Breast epithelium (tissue), 4 donors: ENCODE measurements around the gene JAKMIP2. TPM values are rescaled to one million over a fixed set of nuclear protein-coding genes. Genes with fewer than 3 reads are reported as not detected.

ENCODE experiments used
- DNase-seq, 2 donors: peaks; one replicate each; pipeline ENCODE4 v3.0.0-alpha.2; 2019; ENCODE audit warnings: low spot score in 2 of 2
- H3K27ac ChIP-seq, 2 donors: fragments of 200-600 bp; sonication (generic) in 1 of 2; one replicate each; pipeline ENCODE4 v1.5.1; 2016 to 2019; ENCODE audit warnings: mild to moderate bottlenecking in 1 of 2
- H3K27me3 ChIP-seq, 2 donors: fragments of 200-600 bp; sonication (generic) in 1 of 2; one replicate each; pipeline versions ENCODE4 v1.5.1 to v1.6.0; 2017 to 2019; ENCODE audit warnings: control low read depth in 1 of 2, mild to moderate bottlenecking in 1 of 2
- H3K36me3 ChIP-seq: fragments of 200-600 bp; one replicate; pipeline ENCODE4 v1.5.1; 2019
- H3K4me1 ChIP-seq, 2 donors: fragments of 200-600 bp; sonication (generic); one replicate each; pipeline ENCODE4 v1.5.1; 2016 to 2019; ENCODE audit warnings: control low read depth in 1 of 2
- H3K4me3 ChIP-seq, 3 donors: fragments of 200-600 bp; sonication (generic); 1 replicate in 2 of 3; 2 replicates in 1 of 3; pipeline ENCODE4 v1.5.1; 2016 to 2019; ENCODE audit warnings: mild to moderate bottlenecking in 3 of 3, moderate library complexity in 2 of 3
- H3K9me3 ChIP-seq, 2 donors: fragments of 200-600 bp; sonication (generic) in 1 of 2; one replicate each; pipeline ENCODE4 v1.5.1; 2016 to 2019; ENCODE audit warnings: control low read depth in 1 of 2
- POLR2A ChIP-seq: fragments of 450-650 bp; IDR thresholded peaks from one replicate; pipeline ENCODE4 v1.6.1; 2016; ENCODE audit warnings: antibody characterized with exemption, mild to moderate bottlenecking, moderate library complexity
- POLR2AphosphoS5 ChIP-seq, 3 donors: sonication (generic); formaldehyde crosslinking; IDR thresholded peaks; one replicate each; pipeline ENCODE4 v1.6.1; 2017; ENCODE audit warnings: antibody characterized with exemption in 3 of 3
- intact Hi-C: fragments of 100-400 bp; cut with DNase I; formaldehyde crosslinking; loops from one replicate; pipeline ENCODE4 v1.15.1; 2023; ENCODE audit warnings: low total_unique reads
- total RNA-seq, 3 donors: library from RNA; depleted of rRNA; stranded (reverse); fragments of >200 nt; gene quantifications; one replicate each; pipeline ENCODE4 v1.1.0, GENCODE V29; 2016
- TF ChIP-seq, protein P1 (sequence below), 3 donors: fragments of 450-650 bp; IDR thresholded peaks; one replicate each; pipeline ENCODE4 v1.5.1; 2016 to 2017; ENCODE audit warnings: antibody characterized with exemption in 3 of 3, mild to moderate bottlenecking in 3 of 3, moderate library complexity in 3 of 3

JAKMIP2 gene
- total RNA-seq, 3 donors from 2014 or later = under 0.01 to 0.73 (median 0.64) TPM

DNA sequence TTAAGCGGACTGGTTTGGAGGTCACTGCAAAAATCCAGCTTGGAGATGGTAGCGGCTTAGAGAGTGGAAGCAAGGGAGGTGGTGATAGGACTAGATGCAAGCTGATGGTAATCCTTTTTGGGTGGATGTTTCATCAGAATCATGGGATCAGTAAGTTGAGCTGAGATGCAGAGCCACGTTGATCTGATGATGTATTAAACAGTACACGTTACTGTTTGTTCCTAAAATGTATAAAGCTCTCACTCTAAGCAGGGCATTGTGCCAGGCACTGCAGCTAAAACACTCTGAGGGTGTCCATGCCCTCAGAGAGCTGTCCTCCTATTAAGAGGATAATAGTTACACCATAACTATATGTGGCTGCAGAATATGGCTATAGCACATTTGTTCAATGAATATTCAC lies 93.1 kb downstream of the JAKMIP2 start:
- no peak overlapping the region for H3K27ac ChIP-seq
- H3K36me3 ChIP-seq = no peaks in the 10 kb centered on the region
- no peaks in the 10 kb centered on the region for H3K27me3 ChIP-seq
- DNase-seq = no peak
- H3K4me1 ChIP-seq = no peaks in the 10 kb centered on the region
- no peaks in the 10 kb centered on the region for H3K9me3 ChIP-seq
- intact Hi-C loops = no loop called here
- TF ChIP-seq POLR2AphosphoS5 (IDR thresholded peaks at IDR 0.05) = no peak
- TF ChIP-seq, protein P1, sequence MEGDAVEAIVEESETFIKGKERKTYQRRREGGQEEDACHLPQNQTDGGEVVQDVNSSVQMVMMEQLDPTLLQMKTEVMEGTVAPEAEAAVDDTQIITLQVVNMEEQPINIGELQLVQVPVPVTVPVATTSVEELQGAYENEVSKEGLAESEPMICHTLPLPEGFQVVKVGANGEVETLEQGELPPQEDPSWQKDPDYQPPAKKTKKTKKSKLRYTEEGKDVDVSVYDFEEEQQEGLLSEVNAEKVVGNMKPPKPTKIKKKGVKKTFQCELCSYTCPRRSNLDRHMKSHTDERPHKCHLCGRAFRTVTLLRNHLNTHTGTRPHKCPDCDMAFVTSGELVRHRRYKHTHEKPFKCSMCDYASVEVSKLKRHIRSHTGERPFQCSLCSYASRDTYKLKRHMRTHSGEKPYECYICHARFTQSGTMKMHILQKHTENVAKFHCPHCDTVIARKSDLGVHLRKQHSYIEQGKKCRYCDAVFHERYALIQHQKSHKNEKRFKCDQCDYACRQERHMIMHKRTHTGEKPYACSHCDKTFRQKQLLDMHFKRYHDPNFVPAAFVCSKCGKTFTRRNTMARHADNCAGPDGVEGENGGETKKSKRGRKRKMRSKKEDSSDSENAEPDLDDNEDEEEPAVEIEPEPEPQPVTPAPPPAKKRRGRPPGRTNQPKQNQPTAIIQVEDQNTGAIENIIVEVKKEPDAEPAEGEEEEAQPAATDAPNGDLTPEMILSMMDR (IDR thresholded peaks at IDR 0.05) = no peak
- TF ChIP-seq POLR2A = no peak
- no peak overlapping the region for H3K4me3 ChIP-seq

DNA sequence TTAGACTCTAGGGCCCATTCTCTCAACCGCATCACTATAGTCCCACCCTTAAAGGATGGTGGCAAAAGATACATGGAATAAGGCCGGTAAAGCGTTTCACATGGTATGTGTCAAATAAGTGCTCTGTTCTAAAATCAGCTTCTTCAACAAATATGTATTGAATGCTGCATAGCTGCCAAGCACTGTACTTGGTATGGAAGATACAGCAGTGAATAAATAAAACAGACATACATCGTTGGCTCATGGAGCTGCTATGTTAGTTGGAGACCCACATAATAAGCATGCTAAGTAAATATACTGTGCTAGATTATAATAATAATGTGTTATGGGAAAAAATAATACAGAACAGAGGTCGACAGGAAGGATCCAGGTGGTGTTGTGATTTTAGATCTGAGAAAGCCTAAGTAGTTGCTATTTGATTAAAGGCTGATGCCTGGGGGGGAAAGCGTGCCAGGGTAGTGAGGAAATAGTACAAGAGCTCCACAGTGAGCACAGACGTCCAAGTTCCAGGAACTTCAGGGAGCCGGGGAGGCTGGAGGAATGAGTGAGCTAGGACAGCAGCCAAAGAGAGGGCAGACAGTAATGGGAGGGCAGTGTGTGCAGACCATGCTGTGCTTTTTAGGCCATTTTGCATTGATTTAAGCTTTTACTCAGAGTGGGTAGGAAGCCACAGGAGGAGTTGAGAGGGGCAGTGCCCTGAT lies 93.7 kb downstream of the JAKMIP2 start:
- DNase-seq = peak in 1 of 2 donors; percentile 25
- Histone ChIP-seq H3K9me3 (no peaks in the 10 kb centered on the region), H3K4me1 (no peaks in the 10 kb centered on the region), H3K27ac (no peak overlapping the region), H3K27me3 (no peaks in the 10 kb centered on the region), H3K4me3 (no peak overlapping the region), H3K36me3 (no peaks in the 10 kb centered on the region)
- TF ChIP-seq POLR2A = no peak
- TF ChIP-seq, protein P1 (IDR thresholded peaks at IDR 0.05) = no peak
- no peak for TF ChIP-seq POLR2AphosphoS5 (IDR thresholded peaks at IDR 0.05)
- intact Hi-C loops = no loop called here

DNA sequence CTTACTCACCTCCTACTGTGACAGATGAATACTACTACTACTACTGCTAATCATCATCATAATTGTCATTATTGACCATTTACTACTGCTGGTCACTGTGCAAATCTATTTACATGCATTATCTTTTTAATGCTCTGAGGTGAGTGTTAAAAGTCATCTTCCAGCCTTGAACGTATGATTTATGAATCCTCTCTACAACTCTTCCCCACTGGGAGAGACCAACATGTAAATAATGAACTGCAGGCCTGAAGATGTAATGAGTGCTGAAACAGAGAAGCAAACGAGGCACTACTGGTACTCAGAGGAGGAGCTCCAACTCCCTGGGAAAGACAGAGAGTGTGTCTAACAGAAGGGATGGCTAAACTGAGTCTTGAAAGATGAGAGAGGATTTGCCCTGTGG lies 95.4 kb downstream of the JAKMIP2 start:
- H3K27me3 ChIP-seq = no peaks in the 10 kb centered on the region
- no peaks in the 10 kb centered on the region for H3K36me3 ChIP-seq
- no peaks in the 10 kb centered on the region for H3K4me1 ChIP-seq
- no peak for DNase-seq
- intact Hi-C loops = no loop called here
- no peak for TF ChIP-seq POLR2AphosphoS5 (IDR thresholded peaks at IDR 0.05)
- TF ChIP-seq POLR2A = no peak
- TF ChIP-seq, protein P1 (IDR thresholded peaks at IDR 0.05) = no peak
- H3K9me3 ChIP-seq = no peaks in the 10 kb centered on the region
- no peak overlapping the region for H3K4me3 ChIP-seq
- no peak overlapping the region for H3K27ac ChIP-seq

DNA sequence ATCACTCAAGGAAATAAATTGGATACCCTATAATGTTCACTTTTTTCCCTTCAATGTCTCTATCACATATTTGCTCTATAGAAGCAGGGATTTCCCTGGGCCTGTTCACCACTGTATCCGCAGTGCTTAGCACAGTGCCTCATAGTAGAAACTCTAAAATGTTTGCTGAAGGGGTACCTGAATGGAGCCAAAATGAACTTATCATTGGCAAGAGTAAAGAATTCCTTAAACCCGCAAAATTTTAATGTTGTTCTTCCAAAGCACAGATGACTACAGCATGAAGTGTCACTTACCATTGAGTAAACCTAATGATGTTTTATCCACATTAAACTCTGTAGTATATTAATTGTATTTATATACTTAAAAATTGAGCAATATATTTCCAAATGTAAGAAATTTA lies 96.1 kb downstream of the JAKMIP2 start:
- no peak for TF ChIP-seq POLR2A
- no peak for TF ChIP-seq POLR2AphosphoS5 (IDR thresholded peaks at IDR 0.05)
- TF ChIP-seq, protein P1 (IDR thresholded peaks at IDR 0.05) = no peak
- intact Hi-C loops = no loop called here

DNA sequence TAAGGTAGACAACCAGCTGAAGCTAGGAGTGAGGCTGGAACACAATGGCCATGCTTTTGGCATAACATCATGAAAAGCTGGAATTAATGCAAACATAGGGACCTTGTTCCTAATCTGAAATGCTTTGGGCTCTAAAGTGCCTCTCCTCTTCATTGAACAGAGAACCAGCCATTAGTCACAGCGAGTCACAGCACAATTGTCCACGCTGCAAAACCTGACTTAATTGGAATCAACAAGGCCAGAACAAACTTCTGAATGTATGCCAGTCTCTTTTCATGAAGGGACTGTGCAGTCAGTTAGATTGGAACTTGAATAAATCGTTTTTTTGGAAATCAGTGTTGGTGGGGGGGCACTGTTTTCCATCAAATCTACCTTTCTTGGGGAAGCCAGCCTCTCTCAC lies 96.5 kb downstream of the JAKMIP2 start:
- intact Hi-C loops = no loop called here
- Histone ChIP-seq H3K36me3 (no peaks in the 10 kb centered on the region), H3K4me3 (no peak overlapping the region), H3K4me1 (no peaks in the 10 kb centered on the region), H3K9me3 (no peaks in the 10 kb centered on the region), H3K27ac (no peak overlapping the region), H3K27me3 (no peaks in the 10 kb centered on the region)
- TF ChIP-seq, protein P1 (IDR thresholded peaks at IDR 0.05) = no peak
- no peak for DNase-seq

More for the DNA sequence above, 96.1 kb downstream of the JAKMIP2 start:
- DNase-seq = no peak
- H3K27me3 ChIP-seq = no peaks in the 10 kb centered on the region
- H3K36me3 ChIP-seq = no peaks in the 10 kb centered on the region
- no peak overlapping the region for H3K27ac ChIP-seq
- H3K4me1 ChIP-seq = no peaks in the 10 kb centered on the region
- no peaks in the 10 kb centered on the region for H3K9me3 ChIP-seq
- no peak overlapping the region for H3K4me3 ChIP-seq
